GM19023 (cell line): ENCODE data around the gene KCNMB1.

Experiments
- ATAC-seq: cut with Tn5 transposase; IDR thresholded peaks from one replicate; pipeline ENCODE4 v1.9.1; 2021; ENCODE audit warnings: mild to moderate bottlenecking, moderate library complexity; ENCODE audit not compliant: unreplicated experiment

KCNMB1 gene

DNA sequence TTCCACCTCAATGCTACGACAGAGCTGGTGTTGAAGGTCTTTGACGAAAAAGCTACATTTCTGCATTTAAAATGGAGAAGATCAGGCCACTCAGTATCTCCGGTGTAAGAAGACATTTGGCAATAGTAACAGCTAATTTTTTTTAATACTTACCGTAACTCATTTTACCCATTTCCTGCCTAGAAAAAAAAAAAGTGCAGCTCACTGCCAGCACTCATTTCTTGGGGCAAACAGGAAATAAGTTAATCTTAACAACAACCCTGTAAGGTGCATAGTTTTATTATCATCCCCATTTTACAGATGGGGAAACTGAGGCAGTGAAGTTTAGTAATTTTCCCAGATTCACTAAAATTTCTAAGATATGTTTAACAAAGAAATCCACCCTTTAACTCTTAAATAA lies 27.4 kb upstream of the KCNMB1 start:
- ATAC-seq: no peak

DNA sequence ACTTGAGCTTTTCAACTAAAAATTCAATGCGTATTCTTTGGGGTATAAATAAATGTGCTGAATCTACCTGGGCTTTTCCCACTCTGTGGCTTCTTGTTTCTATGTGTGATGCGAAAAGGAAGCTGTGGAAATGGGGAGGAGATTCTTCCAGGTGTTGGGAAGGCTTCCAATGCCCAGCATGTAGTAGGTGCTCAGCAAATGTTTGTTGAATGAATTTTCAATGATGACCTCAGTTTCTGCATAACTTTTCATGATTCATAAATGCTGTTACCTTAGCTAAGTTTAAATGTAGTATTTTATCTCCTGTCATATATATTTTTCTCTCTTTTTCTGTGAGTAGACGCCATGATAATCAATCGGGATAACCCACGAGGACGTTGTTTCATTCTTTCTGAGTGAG lies 25.6 kb upstream of the KCNMB1 start:
- no peak for ATAC-seq

DNA sequence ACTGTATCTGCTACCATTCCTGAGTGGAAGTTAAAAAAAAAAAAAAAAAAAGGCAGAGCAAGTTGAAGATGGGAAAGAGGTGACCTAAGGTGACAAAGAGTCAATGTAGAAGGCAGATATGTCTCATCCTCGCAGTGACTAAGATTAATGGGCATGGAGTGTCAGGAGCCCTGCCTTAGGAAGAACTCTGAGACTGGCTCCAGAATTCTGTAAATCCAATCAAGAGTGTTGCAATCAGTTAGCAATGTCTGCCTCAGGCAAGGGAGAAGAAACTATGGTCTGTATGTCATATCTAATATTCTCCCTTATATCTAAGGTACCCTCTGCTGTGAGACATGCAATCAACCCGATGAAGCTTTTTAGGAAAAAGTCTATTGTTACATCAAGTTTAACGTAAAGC lies 24.7 kb upstream of the KCNMB1 start:
- no peak for ATAC-seq

DNA sequence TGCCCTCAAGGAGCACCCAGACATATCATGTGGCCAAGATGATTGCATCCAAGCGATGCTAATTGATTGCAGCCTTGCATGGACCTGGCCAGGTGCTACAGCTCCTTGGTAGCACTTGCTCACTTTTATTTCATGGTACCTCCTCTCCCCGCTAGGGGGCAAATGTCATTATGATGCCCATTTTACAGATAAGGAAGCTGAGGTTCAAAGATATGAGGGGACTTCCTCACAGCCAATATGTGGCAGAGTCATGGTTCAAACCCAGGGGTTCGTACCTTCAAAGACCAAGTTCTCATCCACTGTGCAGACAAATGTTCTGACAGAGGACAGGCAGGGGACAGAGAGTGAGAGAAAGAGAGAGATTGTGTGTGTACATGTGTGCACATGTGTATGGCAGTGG lies 21.9 kb upstream of the KCNMB1 start:
- no peak for ATAC-seq

DNA sequence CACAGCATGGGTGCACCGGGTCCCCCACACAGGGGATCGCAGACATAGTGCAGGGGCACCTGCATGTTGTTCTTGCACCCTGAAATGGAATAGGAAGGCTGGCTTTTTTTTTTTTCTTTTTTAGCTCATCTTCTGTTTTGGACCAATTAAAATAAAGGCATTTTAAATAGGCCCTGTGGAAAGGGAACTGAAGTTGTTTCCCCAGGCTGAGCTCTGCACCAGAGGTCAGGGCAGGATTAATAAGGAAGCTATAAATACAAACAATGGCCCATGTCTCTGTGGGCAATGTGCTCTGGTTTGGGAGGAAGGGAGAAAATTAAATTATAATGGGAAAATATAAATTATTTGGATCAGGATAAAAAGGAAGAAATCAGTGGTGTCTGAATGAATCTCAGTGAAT lies 21.2 kb upstream of the KCNMB1 start:
- no peak for ATAC-seq

DNA sequence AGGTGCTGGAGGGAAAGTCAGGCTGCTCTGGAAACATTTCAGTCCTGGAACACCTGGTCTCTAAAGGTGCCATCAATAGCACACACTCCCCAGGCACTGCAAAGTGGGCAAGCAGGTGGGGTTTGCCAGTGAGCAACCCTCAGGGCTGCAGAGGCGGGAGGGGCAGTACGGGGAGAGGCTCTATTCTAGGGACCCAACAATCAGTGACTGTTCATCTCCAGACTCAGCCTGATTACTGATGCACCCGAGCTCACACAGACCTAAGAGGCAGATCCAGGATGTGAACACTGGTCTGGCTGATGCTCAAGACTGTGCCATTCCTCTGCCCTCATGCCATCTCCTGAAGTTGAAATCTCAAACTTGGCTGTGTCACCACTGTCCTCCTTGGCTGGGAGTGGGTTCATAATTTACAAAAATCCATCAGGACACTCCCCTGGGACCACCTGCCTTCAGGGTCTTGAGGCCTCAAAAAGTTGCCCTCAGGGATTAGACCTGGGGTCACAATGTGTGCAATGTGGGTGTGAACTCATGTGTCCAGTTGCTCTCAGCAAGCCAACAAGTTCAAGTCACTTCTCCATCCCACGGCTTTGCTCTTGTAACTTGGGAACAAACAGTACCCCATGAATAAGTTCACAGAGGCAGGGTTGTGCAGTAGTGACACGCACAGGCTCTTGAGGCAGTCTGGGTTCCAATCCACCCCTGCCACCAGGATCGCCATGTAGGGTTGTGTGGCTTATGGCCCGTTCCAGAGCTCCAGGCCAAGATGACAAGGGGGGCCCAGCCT lies 19.9 kb upstream of the KCNMB1 start:
- no peak for ATAC-seq

DNA sequence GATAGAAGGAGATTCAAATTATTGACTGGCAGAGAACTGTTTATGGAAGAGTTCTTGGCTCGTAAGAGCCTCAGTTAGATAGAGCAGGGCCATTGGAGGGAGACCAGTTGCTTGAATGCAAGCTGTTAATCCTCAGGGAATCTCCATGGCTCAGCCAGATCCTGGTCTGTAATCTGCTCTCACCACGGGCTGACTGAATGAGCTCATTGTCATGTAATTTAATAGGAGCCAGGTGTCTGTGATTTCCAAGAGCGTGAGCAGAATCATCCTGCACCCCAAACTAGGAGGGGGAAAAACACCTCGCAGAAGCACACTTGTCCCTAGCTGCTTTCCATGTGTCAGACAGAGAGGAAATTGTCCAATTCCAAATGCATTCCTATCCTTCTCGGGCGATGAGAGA lies 19.1 kb upstream of the KCNMB1 start:
- ATAC-seq: no peak

DNA sequence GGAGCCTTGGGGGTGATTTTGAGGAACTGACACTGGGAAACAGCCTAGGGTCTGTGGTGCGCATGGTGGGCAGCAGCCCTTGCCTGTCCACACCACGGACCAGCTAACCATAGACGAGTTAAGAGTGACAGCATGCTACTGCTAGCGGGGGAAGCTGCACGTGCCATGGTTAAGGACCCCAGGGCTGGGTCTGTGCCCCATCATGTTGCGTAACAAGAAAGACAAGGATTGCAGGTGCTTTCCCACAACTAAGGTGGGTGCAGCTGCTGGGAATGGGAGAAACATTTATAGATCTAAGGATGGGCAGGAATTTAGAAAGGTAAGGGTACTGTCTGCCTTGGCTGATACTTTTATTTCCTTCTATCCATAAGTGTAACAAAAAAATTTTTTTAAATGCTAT lies 17.9 kb upstream of the KCNMB1 start:
- no peak for ATAC-seq

DNA sequence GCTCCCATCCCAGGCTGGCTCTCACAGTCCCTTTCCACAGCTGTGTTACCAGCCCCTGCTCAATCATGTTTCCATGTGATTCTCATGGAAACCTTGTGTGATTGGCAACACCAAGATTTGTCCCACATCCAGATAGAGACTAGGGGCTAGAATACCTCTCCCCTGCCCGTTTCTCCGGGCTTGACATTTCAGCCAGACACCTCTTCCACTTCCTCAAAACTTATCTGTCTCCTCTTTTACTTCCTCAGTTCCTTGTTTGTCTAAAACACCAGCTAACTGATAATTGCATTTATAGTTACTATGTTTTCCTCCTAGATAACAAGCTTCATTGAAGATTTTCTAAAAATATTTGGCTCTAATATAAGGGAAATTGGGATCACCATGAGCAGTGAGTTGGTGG lies 16.6 kb upstream of the KCNMB1 start:
- no peak for ATAC-seq

DNA sequence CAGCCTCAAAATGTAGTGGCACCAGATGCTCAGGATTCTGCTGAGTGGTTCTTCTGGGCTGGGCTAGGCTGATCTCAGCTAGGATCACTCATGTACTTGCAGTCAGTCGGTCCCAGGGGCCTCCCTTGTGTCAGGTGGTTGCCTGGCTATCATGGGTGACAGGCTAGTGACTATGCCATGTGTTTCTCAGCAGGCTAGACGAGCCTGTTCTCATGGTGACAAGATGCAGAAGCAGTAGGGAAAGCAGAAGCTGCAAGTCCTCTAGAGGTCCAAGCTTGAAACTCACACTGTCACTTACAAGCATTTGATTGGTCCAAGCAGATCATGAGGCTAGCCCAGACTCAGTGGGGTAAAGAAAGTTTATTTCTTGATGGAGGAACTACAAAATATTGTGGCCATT lies 15.2 kb upstream of the KCNMB1 start:
- ATAC-seq: no peak

DNA sequence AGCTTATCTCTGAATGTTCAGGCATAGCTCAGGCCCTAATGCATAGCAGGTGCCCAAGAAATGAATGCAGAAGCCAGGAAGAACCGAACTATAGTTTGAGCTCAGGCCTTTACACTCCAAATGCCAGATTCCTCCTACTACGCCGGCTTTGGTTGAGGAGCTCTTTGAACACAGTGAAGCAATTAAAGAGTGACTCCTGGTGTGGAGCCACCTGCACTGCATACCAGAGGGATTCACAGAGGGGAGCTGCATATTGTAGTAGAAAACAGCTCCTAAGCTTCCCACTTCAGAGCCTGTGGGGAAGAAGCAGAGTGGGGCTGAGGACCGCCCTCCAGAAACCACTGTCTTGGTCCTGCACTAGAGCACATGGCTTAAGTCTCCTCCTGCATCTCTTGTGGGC lies 14.5 kb upstream of the KCNMB1 start:
- no peak for ATAC-seq

DNA sequence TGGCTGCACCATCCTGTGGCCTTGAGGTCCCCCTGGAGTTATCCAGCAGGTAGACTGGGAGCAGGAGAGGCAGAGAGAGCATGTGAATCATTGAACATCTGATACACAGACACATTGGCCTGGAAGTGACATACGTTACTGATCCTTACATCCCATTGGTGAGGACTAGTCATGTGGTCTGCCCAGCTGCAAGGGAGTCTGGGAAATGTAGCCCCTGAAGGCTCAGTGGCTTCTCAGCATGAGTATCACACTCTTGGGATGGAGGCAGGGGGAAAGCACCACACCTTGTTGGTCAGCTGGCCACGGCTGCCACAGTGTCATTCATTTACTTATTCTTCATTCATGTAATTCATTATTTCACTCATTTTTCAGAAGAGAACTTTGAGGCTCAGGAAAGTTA lies 13.3 kb upstream of the KCNMB1 start:
- no peak for ATAC-seq

DNA sequence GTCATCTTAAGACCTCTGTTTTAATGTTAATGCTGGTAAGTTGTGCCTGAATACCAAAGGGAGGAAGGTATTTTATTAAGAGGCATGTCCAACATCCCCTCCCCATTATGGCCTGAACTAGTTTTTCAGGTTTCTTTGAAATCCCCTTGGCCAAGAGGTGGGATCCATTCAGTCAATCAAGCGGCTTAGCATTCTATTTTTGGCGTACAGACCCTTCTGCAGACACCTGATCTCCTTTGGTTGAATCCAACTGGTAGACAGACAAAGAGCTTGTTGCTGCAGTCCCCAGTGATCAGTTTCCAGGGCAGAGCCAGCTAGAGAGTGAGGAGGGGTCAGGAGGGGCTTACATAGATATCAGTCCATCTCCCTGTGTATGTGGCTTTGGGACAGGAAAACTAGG lies 7.9 kb upstream of the KCNMB1 start:
- no peak for ATAC-seq

DNA sequence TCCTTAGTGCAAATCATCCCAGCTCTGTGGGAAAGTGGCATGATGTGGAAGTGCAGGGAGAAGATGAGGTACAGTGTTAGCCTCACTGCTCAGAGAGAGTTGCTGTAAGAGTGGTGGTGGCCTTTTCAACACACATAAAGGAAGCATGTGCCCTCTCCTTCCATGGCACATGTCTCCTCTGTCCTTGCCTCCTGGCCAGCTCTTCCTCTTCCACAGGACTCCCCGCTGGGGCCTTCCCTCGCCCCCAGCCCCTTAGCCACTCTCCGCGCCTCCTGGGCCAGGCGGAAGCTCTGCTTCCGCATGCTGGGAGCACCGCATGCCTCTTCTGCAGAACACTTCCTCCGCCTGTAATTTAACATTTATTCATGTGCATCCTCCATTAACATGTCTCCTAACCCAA lies 4.8 kb upstream of the KCNMB1 start:
- ATAC-seq: no peak

DNA sequence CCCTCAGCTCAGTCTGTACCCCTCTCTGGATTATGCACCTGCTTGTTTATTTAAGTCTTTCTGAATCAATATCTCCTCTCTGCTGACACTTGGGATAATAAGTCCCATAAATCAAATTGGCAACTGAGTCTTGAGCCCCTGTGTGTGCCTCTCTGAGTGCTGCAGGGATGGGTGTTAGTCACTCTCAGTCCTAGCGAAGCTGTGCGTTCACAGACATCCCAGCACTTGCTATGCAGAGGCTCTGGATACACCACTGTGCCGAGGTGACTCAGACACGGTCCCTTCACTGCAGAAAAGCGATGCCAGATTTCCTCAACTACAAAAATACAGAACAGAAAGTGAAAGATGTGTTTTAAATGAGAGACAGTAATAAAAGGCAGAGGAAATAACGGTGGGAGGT lies 4.1 kb upstream of the KCNMB1 start:
- no peak for ATAC-seq

DNA sequence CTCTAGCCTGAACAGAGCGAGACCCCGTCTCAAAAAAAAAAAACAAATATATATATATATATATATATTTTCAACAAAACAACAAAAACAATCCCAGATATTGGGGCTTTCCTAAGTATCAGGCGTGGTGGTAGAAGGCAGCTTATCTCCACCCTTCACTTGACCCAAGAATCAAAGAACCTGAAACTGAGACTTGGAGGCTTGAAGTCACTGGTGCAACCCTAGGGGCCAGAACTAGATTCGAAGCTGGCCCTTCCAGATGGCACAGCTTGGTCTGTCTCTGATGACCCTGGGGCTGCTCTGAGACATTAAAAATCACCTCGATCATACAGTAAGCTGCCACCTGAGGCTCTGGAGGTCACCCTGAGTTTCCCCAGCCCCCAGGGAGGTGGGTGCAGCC lies 1.3 kb upstream of the KCNMB1 start:
- ATAC-seq: no peak

DNA sequence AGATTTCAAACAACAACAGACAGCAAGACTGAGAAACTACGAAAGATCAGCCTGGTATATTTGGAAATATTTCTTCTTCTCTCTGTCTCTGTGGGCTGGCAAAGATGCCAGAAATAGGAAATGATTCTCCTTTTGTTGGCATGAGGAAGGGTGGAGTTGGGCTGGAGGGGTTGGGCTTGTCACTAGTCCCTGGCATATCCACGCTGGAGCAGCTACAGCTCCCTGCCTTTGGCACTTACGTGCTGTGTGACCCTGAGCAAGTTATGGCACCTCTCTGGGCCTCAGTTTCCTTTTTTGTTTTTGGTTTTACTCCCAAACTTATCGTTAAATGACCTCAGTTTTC lies 354 bp upstream of the KCNMB1 start:
- ATAC-seq: no peak

DNA sequence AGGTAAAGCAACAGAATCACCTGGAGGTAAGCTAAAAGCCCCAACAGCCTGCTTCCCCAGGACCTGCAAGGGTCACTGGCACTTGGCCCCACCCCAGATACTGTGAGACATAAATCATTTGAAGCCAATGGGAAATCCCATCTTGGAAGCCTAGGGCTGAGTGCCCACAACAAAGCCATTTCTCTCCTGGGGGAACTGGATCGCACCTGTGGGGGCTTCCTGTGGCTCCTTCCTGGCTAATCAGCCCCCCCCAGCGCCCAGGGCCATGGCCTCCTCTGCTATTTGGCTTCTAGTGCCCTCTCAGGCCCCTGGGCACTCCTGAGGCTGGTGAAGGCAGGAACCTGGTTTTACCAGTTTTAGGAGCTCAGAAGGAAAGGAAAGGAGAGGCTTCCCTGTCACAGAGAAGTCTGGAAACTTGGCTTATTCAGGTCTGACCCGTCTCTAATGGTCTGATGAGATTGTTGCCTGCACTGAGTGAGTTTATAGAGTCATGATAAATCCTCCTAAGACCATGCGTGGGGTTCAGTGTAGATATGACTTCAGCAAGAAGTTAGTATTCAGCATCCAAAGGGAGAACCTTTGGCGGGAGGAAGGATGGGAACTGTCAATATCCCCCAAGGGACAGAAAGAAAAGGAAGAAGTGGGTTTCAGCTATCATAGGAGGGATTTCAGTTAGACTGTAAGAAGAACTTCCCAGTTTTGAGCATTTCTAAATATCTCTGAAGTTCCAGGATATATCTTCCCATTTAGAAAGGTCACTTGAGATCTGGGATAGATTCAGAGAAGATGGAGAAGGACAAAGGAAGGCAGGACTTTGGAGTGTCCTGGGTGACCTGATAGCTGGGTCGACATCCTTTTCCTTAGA lies 1.2 kb downstream of the KCNMB1 start:
- ATAC-seq: no peak

DNA sequence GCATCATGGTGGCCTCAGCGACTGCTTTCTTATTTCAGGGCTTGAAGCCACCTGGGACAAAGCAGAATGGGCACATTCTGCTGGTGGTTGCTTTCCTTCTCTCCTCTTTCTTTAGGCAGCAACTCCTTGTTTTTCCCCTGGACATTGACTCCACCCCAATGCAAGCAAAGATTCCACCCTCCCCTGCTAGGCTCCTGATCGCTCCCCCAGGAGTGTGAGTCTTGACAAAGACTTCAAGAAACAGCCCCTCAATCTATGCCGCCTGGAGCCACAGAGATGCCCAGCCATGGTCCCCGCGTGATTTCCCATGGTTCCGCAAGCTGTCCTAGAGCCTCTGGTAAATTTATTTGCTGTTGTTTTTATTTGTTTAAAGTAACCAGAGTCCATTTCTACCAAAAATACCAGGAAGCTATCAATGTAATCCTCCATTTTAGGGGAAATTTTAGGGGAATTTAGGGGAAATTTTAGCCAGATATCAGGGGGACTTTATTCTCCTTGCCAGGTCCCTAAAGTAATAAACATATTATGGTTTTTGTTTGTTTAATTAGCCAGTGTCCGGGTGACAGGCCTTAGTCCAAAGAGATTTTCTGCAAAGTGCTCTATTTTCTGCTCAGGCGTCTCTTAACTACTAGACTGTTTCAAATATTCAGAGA lies 2.3 kb downstream of the KCNMB1 start:
- no peak for ATAC-seq

DNA sequence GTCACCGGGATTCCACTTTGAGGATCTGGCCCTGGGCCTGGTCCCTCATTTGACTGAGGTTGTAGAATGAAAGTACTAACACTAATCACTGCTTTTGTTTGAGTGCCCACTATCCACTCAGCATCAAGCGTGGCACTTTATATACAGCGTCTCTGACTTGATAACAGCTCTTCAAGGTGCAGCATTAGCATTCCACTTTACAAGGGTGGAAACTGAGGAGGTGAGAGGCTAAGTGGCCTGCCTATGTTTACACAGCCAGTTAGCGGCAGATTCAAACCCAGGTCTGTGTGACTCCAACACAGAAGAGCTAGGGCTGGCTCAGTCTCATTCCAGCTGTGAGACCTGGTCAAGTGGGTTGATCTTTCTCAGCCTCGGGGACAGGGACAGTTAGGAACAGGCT lies 5.9 kb downstream of the KCNMB1 start:
- no peak for ATAC-seq

DNA sequence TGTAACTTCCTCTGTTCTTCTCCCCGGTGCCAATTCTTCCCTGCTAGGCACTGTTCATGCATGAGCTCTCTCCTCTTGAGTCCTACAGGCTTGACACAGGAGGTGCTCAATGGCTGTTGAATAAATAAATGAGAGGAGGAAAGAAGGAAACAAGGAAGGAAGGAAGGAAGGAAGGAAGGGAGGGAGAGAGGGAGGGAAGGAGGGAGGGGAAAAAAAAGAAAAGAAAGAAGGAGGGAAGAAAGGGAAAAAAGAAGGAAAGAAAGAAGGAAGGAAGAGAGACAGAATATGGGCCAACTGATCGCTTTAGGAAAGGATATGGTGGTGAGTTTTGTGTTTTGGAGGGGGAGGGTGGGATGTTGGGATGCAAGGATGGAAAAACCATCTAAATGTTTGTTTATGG lies 6.4 kb downstream of the KCNMB1 start:
- ATAC-seq: no peak

DNA sequence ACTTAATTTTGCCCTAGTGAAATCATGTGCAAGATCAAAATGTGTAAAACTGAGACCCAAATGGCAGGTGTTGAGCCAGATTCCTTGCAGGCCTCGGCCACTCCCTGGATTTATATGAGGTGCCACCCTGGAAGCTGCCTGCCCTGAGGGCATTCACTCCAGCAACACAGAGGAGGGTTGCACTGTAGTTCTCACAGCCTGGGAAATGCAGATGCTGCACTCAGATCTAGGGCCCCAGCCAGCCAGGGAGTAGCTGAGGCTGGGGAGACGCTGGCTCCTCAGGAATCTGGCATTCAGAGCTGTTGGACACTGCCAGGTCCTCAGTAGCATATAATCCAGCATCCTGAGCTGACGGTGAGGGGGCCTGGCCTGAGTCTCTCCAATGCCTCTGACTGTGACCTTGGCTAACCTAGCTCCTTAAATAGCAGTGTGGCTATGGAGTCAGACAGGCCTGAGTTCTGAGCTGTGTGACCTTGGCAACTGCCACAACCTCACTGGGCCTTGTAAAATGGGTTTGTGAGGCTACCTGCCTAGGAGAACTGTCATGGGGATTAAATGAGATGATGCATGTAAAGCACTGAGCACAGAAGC lies 8.7 kb downstream of the KCNMB1 start:
- no peak for ATAC-seq
